Dermis microvascular lymphatic vessel endothelial cell (primary cell): ENCODE data around the gene NDUFV2. TPM values are rescaled to one million over a fixed set of nuclear protein-coding genes. Genes with fewer than 3 reads are reported as not detected.

ENCODE experiments used
- DNase-seq, 2 donors: peaks; one replicate each; pipeline versions ENCODE4 v3.0.0 to v3.0.0-alpha.2; 2010; ENCODE audit warnings: low read depth in 2 of 2
- total RNA-seq: library from RNA; depleted of rRNA; stranded (reverse); fragments of >200 nt; gene quantifications from 2 replicates; pipeline ENCODE4 v1.2.1, GENCODE V29; 2014

The NDUFV2 gene
- total RNA-seq, 1 donor from 2014 or later, result 105 TPM

- peak in 1 of 2 donors; percentile 72 for DNase-seq
Measured at GRCh38 chr18:9117980-9118841, 15.7 kb downstream of the NDUFV2 start.

- DNase-seq, result no peak
Measured at GRCh38 chr18:9120796-9121195, 18.3 kb downstream of the NDUFV2 start.

GRCh38 chr18:9123520-9123919 is 21.0 kb downstream of the NDUFV2 start:
- DNase-seq, result no peak

GRCh38 chr18:9124824-9125223 is 22.3 kb downstream of the NDUFV2 start:
- no peak for DNase-seq

GRCh38 chr18:9126337-9126736 is 23.8 kb downstream of the NDUFV2 start:
- DNase-seq, result no peak

GRCh38 chr18:9130195-9130594 is 27.7 kb downstream of the NDUFV2 start:
- DNase-seq, result no peak

- no peak for DNase-seq
Measured at GRCh38 chr18:9130806-9131205, 28.3 kb downstream of the NDUFV2 start.

GRCh38 chr18:9132628-9133027 is 30.1 kb downstream of the NDUFV2 start:
- no peak for DNase-seq

- no peak for DNase-seq
Measured at GRCh38 chr18:9133225-9133624, 30.7 kb downstream of the NDUFV2 start.

GRCh38 chr18:9135081-9135911 is 32.8 kb downstream of the NDUFV2 start:
- no peak for DNase-seq

- DNase-seq, result peak in 1 of 2 donors; percentile 34
Measured at GRCh38 chr18:9135912-9136314, 33.4 kb downstream of the NDUFV2 start.

GRCh38 chr18:9136315-9137155 is 34.0 kb downstream of the NDUFV2 start, which contains the start of gene ANKRD12:
Gene ANKRD12, plus strand, starts transcription at chr18:9136781. Its CDS starts 45,652 bp downstream, at chr18:9182433.
- DNase-seq, result peak; percentile 94 to 99

- DNase-seq, result peak; percentile 45 to 83
Measured at GRCh38 chr18:9137168-9138066, 34.9 kb downstream of the NDUFV2 start.

GRCh38 chr18:9139400-9140039 is 37.0 kb downstream of the NDUFV2 start:
- no peak for DNase-seq

- DNase-seq, result no peak
Measured at GRCh38 chr18:9140381-9140780, 37.9 kb downstream of the NDUFV2 start.

- no peak for DNase-seq
Measured at GRCh38 chr18:9140984-9141383, 38.5 kb downstream of the NDUFV2 start.

- DNase-seq, result no peak
Measured at GRCh38 chr18:9146224-9146623, 43.7 kb downstream of the NDUFV2 start.

GRCh38 chr18:9147440-9148202 is 45.1 kb downstream of the NDUFV2 start:
- DNase-seq, result peak; percentile 75 to 81

- DNase-seq, result no peak
Measured at GRCh38 chr18:9148203-9148552, 45.7 kb downstream of the NDUFV2 start.
